ENCODE measurements around the gene PDZK1IP1.

DNA sequence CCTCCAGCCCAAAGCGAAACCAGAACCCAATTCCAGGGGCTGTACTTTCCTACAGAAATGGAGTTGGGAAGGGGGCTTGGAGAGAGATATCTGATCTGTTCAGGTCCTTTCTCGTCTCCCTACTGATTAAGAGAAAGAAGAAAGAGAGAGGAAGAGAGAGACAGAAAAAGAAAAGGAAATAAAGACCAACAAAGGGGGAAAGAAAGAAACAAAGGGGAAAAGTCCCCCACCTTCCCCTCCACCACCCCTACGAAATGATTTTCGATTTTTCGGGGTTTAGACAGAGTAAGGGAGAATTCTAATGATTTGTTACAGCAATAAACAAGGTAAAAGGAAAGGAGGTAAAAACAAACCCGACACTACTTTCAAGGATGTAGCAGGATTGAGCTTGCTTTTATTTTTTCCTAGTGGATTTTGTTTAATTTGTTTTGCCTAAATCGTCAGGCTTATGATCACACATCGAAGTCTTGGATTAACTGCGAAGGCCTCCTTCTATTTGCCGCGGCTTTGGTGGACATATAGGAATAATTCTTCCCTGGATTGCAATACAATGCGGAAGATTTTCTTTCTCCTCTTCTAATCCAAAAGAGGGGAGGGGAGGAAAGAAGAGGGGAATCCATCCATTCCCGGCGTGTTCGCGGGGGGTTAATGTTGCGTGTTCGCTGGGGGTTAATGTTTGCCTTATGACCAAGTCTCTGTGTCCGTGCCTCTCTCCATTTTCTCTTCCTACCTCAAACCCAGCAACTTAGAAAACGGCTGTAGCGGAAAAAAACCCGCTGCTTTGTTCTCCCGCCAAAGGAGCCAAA lies 40.3 kb upstream of the PDZK1IP1 start:
- TF ChIP-seq POLR2AphosphoS5 (IDR thresholded peaks at IDR 0.05; ENCODE audit: borderline replicate concordance, low read depth, low read length) (no peak), EZH2 (IDR thresholded peaks at IDR 0.05) (no peak)
